ENCODE data around the gene ARMC7.

DNA sequence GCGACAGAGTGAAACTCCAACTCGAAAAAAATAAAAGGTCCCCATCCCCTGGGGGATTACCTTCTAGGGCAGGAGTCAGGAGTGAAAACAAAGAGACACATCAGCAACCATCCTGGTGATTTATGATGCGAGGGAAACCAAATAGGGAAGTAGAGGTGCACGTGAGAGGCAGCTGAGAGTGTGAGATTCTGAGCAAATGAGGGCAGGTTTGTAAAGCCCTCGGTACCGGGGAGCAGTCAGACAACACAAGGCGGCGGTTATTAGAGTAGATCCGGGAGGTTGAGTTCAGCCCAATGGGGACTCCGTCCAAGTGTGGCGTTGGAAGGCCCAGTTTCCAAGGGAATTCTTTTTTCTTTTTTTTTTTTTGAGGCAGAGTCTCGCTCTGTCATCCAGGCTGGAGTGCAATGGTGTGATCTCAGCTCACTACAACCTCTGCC is 7.4 kb upstream of the ARMC7 start:
- TF ChIP-seq, protein P1, sequence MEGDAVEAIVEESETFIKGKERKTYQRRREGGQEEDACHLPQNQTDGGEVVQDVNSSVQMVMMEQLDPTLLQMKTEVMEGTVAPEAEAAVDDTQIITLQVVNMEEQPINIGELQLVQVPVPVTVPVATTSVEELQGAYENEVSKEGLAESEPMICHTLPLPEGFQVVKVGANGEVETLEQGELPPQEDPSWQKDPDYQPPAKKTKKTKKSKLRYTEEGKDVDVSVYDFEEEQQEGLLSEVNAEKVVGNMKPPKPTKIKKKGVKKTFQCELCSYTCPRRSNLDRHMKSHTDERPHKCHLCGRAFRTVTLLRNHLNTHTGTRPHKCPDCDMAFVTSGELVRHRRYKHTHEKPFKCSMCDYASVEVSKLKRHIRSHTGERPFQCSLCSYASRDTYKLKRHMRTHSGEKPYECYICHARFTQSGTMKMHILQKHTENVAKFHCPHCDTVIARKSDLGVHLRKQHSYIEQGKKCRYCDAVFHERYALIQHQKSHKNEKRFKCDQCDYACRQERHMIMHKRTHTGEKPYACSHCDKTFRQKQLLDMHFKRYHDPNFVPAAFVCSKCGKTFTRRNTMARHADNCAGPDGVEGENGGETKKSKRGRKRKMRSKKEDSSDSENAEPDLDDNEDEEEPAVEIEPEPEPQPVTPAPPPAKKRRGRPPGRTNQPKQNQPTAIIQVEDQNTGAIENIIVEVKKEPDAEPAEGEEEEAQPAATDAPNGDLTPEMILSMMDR (conservative IDR thresholded peaks at IDR 0.05 in 1 of 2, IDR thresholded peaks at IDR 0.05 in 1 of 2; ENCODE audit: extremely low read depth in 1 of 2, insufficient read depth in 1 of 2, low read depth in 1 of 2, low read length in 2 of 2) = no peak
- TF ChIP-seq EZH2 (IDR thresholded peaks at IDR 0.05; ENCODE audit: borderline replicate concordance, low read length) = no peak
